Transverse colon (tissue), 4 donors: Measurements from ENCODE around the gene SNX5. TPM values are rescaled to one million over a fixed set of nuclear protein-coding genes. Genes with fewer than 3 reads are reported as not detected.

Source experiments
- DNase-seq: peaks from one replicate; pipeline ENCODE4 v3.0.0-alpha.2; 2019
- H3K27ac ChIP-seq, 4 donors: fragments of 200-600 bp; sonication (generic); 2 replicates each; pipeline ENCODE4 v1.5.1; 2016 to 2018; ENCODE audit warnings: inconsistent platforms in 4 of 4
- H3K27me3 ChIP-seq: fragments of 200-600 bp; sonication (generic); 2 replicates; pipeline ENCODE4 v1.5.1; 2017; ENCODE audit warnings: inconsistent platforms
- H3K36me3 ChIP-seq, 4 donors: fragments of 200-600 bp; sonication (generic); 2 replicates each; pipeline ENCODE4 v1.5.1; 2017 to 2019; ENCODE audit warnings: inconsistent platforms in 4 of 4
- H3K4me1 ChIP-seq, 4 donors: fragments of 200-600 bp; sonication (generic); 2 replicates each; pipeline ENCODE4 v1.5.1; 2017 to 2020; ENCODE audit warnings: inconsistent platforms in 4 of 4
- H3K4me3 ChIP-seq, 4 donors: fragments of 200-600 bp; sonication (generic); 1 replicate in 1 of 4; 2 replicates in 3 of 4; pipeline versions ENCODE4 v1.5.1 to v1.6.1; 2017 to 2019; ENCODE audit warnings: inconsistent platforms in 4 of 4
- H3K9me3 ChIP-seq, 2 donors: fragments of 200-600 bp; sonication (generic); 2 replicates each; pipeline ENCODE4 v1.5.1; 2017 to 2019; ENCODE audit warnings: inconsistent platforms in 2 of 2
- EP300 ChIP-seq: sonication (generic); formaldehyde crosslinking; IDR thresholded peaks from one replicate; pipeline ENCODE4 v1.6.1; 2017; ENCODE audit warnings: antibody characterized with exemption, low read depth
- POLR2A ChIP-seq: fragments of 450-650 bp; IDR thresholded peaks from one replicate; pipeline ENCODE4 v1.6.1; 2016; ENCODE audit warnings: antibody characterized with exemption, mild to moderate bottlenecking, moderate library complexity
- POLR2AphosphoS5 ChIP-seq, 3 donors: sonication (generic); formaldehyde crosslinking; IDR thresholded peaks; one replicate each; pipeline ENCODE4 v1.6.1; 2016; ENCODE audit warnings: antibody characterized with exemption in 3 of 3
- WGBS, 2 donors: methylation state at CpG; one replicate each; pipeline ENCODE4 v1.1.5; 2018; ENCODE audit warnings: low coverage in 1 of 2; 5-methylcytosine and 5-hydroxymethylcytosine counted together
- in situ Hi-C, 4 donors: fragments of 200-750 bp; cut with MboI; loops; one replicate each; pipeline versions ENCODE4 v1.15.0 to v1.15.1; 2017; ENCODE audit warnings: low sequenced_read_pairs in 3 of 4, low pct_ligation_motif_present in 1 of 4, low pct_unique_long_range_greater_than_20kb in 1 of 4
- intact Hi-C: fragments of 100-400 bp; cut with DNase I; formaldehyde crosslinking; loops from one replicate; pipeline ENCODE4 v1.15.1; 2023; ENCODE audit warnings: low total_unique reads
- total RNA-seq, 4 donors: library from RNA; depleted of rRNA; stranded (reverse); fragments of >200 nt; gene quantifications; one replicate each; pipeline ENCODE4 v1.1.0, GENCODE V29; 2016
- TF ChIP-seq, protein P1 (sequence below), 5 experiments: fragments of 200-600 bp in 3 of 5; fragments of 450-650 bp in 2 of 5; sonication (generic) in 3 of 5; IDR thresholded peaks; 1 replicate in 2 of 5; 2 replicates in 3 of 5; pipeline ENCODE4 v1.5.1; 2016 to 2017; ENCODE audit warnings: antibody characterized with exemption in 5 of 5, inconsistent platforms in 3 of 5, mild to moderate bottlenecking in 2 of 5, moderate library complexity in 1 of 5

SNX5 gene
- total RNA-seq, 4 donors from 2014 or later: 91.9 to 160 (median 122) TPM

DNA sequence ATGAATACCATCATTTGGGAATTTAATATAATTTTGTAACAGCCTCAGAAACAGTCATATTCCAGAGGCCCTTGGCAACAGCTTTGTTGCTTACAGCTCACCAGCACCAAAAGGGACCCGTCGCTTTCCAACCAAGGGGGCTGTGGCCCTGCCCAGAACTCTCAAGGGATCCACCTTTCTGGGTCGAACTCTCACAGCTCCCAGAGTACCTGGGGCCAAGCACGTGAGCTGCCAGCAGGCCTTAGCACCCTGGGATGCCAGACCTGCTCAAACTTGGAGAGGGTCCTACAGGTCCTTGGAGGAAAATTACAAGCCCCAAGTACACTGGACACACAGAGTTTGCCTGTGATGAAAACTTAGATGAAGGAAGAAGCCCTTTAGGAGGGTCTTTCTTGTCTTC is 66.6 kb downstream of the SNX5 start:
- no peaks in the 10 kb centered on the region for H3K27me3 ChIP-seq
- H3K4me1 ChIP-seq: peaks cover 0 to 6% (median 0%) of the 10 kb centered on the region in 4 donors
- in situ Hi-C loops (loop anchor here in 3 of 4 donors (10.0 to 25.0 kb wide), 4 partner anchors 217 to 390 kb away; partner anchors contain the start of gene RRBP1 (in 1 of the 3)), intact Hi-C loops (loop anchor here (10.0 kb wide), 1 partner anchor 397 kb away; no protein-coding TSS in a partner anchor)
- no peak for DNase-seq
- WGBS, 2 donors: 90% methylated on average over 4 of the region's 4 CpGs; no CpG with 5 or more reads in 1 of the 2 donors
- H3K4me3 ChIP-seq: no peak overlapping the region
- no peaks in the 10 kb centered on the region for H3K36me3 ChIP-seq
- no peak for TF ChIP-seq POLR2A
- no peak for TF ChIP-seq POLR2AphosphoS5 (IDR thresholded peaks at IDR 0.05)
- no peak for TF ChIP-seq EP300
- TF ChIP-seq, protein P1, sequence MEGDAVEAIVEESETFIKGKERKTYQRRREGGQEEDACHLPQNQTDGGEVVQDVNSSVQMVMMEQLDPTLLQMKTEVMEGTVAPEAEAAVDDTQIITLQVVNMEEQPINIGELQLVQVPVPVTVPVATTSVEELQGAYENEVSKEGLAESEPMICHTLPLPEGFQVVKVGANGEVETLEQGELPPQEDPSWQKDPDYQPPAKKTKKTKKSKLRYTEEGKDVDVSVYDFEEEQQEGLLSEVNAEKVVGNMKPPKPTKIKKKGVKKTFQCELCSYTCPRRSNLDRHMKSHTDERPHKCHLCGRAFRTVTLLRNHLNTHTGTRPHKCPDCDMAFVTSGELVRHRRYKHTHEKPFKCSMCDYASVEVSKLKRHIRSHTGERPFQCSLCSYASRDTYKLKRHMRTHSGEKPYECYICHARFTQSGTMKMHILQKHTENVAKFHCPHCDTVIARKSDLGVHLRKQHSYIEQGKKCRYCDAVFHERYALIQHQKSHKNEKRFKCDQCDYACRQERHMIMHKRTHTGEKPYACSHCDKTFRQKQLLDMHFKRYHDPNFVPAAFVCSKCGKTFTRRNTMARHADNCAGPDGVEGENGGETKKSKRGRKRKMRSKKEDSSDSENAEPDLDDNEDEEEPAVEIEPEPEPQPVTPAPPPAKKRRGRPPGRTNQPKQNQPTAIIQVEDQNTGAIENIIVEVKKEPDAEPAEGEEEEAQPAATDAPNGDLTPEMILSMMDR (IDR thresholded peaks at IDR 0.05): no peak
- H3K9me3 ChIP-seq: no peaks in the 10 kb centered on the region
- no peak overlapping the region for H3K27ac ChIP-seq

- WGBS, 2 donors: 54 to 64% methylated on average over 6 to 7 of the region's 7 CpGs
- Histone ChIP-seq H3K36me3 (no peaks in the 10 kb centered on the region), H3K27ac (no peak overlapping the region), H3K4me1 (peaks cover 0 to 19% (median 2%) of the 10 kb centered on the region in 4 donors), H3K4me3 (no peak overlapping the region), H3K9me3 (no peaks in the 10 kb centered on the region), H3K27me3 (no peaks in the 10 kb centered on the region)
- in situ Hi-C loops: loop anchor here in 3 of 4 donors (10.0 to 25.0 kb wide), 3 partner anchors 211 to 361 kb away; partner anchors contain the start of genes BANF2 (in 1 of the 3), BFSP1 (in 1 of the 3) and RRBP1 (in 1 of the 3)
- TF ChIP-seq EP300: no peak
- TF ChIP-seq POLR2A: no peak
- TF ChIP-seq, protein P1 (IDR thresholded peaks at IDR 0.05): peak; percentile 89 to 98 (median 96)
- peak in 1 of 3 donors; percentile 30 for TF ChIP-seq POLR2AphosphoS5 (IDR thresholded peaks at IDR 0.05)
- intact Hi-C loops: loop anchor here (5.0 kb wide), 1 partner anchor 216 kb away; the partner anchor contains the start of gene RRBP1
- peak; percentile 81 for DNase-seq
Observed at GRCh38 chr20:17898548-17898994, 70.0 kb downstream of the SNX5 start.

DNA sequence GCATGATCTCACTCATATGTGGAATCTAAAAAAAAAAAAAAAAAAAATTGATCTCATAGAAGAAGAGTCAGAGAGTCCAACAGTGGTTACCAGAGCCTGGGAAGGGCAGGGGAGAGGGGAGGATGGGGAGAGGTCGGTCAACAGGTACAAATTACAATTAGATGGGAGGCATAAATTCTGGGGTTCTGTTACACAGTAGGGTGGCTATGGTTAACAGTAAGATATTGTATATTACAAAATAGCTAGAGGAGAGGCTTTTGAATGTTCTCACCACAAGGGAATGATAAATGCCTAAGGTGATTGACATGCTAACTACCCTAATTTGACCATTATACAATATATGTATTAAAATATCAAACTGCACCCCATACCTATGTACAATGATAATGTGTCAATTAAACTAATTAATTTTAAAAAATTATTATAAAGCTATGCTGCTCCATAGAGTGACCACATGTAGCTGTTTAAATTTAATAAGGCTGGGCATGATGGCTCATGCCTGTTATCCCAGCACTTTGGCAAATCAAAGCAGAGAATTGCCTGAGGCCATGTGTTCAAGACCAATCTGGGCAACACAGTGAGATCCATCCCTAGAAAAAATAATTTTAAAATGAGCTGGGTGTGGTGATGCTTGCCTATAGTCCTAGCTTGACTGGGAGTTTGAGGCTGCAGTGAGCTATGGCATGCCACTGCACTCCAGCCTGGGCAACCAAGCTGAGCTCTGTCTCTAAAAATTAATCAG is 70.9 kb downstream of the SNX5 start:
- WGBS, 2 donors: 63 to 88% methylated on average over 1 of the region's 1 CpG
- intact Hi-C loops: loop anchor here (5.0 kb wide), 1 partner anchor 215 kb away; the partner anchor contains the start of gene RRBP1
- TF ChIP-seq, protein P1 (IDR thresholded peaks at IDR 0.05): no peak
- no peak for TF ChIP-seq POLR2AphosphoS5 (IDR thresholded peaks at IDR 0.05)
- no peak for TF ChIP-seq POLR2A
- no peak for TF ChIP-seq EP300
- Histone ChIP-seq H3K4me1 (peaks cover 0 to 19% (median 2%) of the 10 kb centered on the region in 4 donors), H3K4me3 (no peak overlapping the region), H3K36me3 (no peaks in the 10 kb centered on the region), H3K9me3 (no peaks in the 10 kb centered on the region), H3K27ac (no peak overlapping the region), H3K27me3 (no peaks in the 10 kb centered on the region)
- in situ Hi-C loops: loop anchor here in 3 of 4 donors (10.0 to 25.0 kb wide), 3 partner anchors 210 to 360 kb away; partner anchors contain the start of genes BANF2 (in 1 of the 3), BFSP1 (in 1 of the 3) and RRBP1 (in 1 of the 3)
- no peak for DNase-seq

- intact Hi-C loops: loop anchor here (5.0 kb wide), 1 partner anchor 215 kb away; the partner anchor contains the start of gene RRBP1
- in situ Hi-C loops: loop anchor here in 3 of 4 donors (10.0 to 25.0 kb wide), 3 partner anchors 210 to 360 kb away; partner anchors contain the start of genes BANF2 (in 1 of the 3), BFSP1 (in 1 of the 3) and RRBP1 (in 1 of the 3)
- peak overlapping the region; percentile 51 to 79 (median 70) for H3K27ac ChIP-seq
Observed at GRCh38 chr20:17896771-17897369, 71.7 kb downstream of the SNX5 start.

More at GRCh38 chr20:17896771-17897369, 71.7 kb downstream of the SNX5 start:
- Histone ChIP-seq H3K4me1 (peaks cover 0 to 22% (median 2%) of the 10 kb centered on the region in 4 donors), H3K27me3 (no peaks in the 10 kb centered on the region), H3K36me3 (no peaks in the 10 kb centered on the region), H3K4me3 (no peak overlapping the region), H3K9me3 (no peaks in the 10 kb centered on the region)
- DNase-seq: no peak
- TF ChIP-seq POLR2AphosphoS5 (IDR thresholded peaks at IDR 0.05) (no peak), POLR2A (no peak), EP300 (no peak)
- TF ChIP-seq, protein P1 (IDR thresholded peaks at IDR 0.05): no peak
- 33 to 72% methylated on average over 1 to 3 of the region's 3 CpGs for WGBS, 2 donors
